Astrocyte (in vitro differentiated cells and primary cell): ENCODE data around the gene XBP1.

ENCODE experiments used
- EZH2 ChIP-seq: IDR thresholded peaks from 2 replicates; pipeline ENCODE4 v1.6.1; 2012; ENCODE audit warnings: mild to moderate bottlenecking, low read length, inconsistent platforms; ENCODE audit not compliant: insufficient read depth
- TF ChIP-seq, protein P1 (sequence below): IDR thresholded peaks from 2 replicates; pipeline ENCODE4 v1.5.1; 2011; ENCODE audit warnings: low read depth, mild to moderate bottlenecking, inconsistent platforms, low read length, moderate library complexity; ENCODE audit not compliant: insufficient read depth

DNA sequence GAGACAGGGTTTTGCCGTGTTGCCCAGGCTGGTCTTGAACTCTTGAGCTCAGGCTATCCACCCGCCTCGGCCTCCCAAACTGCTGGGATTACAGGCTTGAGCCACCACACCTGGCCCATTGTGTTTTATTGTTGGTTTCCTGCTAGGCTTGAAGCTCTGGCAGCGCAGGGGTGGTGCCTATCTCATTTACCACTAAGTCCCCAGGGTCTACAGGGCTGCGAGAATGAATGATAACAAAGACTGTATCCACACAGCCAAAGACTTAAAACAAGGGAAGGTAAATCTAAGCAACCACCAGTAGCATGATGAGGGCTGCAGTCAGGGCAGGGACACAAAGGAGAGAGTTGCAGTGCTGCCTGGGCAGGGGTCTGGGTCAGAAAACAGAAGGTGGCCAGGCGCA is 37.3 kb upstream of the XBP1 start:
- TF ChIP-seq, protein P1, sequence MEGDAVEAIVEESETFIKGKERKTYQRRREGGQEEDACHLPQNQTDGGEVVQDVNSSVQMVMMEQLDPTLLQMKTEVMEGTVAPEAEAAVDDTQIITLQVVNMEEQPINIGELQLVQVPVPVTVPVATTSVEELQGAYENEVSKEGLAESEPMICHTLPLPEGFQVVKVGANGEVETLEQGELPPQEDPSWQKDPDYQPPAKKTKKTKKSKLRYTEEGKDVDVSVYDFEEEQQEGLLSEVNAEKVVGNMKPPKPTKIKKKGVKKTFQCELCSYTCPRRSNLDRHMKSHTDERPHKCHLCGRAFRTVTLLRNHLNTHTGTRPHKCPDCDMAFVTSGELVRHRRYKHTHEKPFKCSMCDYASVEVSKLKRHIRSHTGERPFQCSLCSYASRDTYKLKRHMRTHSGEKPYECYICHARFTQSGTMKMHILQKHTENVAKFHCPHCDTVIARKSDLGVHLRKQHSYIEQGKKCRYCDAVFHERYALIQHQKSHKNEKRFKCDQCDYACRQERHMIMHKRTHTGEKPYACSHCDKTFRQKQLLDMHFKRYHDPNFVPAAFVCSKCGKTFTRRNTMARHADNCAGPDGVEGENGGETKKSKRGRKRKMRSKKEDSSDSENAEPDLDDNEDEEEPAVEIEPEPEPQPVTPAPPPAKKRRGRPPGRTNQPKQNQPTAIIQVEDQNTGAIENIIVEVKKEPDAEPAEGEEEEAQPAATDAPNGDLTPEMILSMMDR: no peak
- TF ChIP-seq EZH2: no peak
